Measurements from ENCODE around the gene CROCC.

Gene CROCC

GRCh38 chr1:16968372-16968771, 46.6 kb downstream of the CROCC start:
- DNase-seq (ENCODE audit: low spot score): no peak

DNA sequence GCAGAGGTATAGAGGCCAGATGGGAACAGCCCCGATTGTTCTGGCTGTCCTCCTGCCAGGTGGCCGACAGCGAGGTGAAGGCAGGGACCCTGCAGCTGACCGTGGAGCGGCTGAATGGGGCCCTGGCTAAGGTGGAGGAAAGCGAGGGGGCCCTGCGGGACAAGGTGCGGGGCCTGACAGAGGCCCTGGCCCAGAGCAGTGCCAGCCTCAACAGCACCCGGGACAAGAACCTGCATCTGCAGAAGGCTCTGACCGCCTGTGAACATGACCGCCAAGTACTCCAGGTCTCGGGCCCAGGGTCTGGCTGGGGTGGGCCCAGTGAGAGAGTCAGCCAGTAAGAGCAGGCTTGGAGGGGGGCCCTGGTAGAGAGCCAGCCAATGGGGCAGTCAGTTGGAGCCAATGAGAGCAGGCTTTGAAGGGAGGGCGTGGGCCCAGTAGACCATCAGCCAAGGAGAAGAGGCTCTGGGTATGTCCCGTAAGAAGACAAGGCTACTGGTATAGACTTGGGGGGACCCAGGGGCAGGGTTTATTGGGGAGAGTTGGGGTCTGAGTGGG, 47.4 kb downstream of the CROCC start:
- no peak for DNase-seq (ENCODE audit: low spot score)

DNA sequence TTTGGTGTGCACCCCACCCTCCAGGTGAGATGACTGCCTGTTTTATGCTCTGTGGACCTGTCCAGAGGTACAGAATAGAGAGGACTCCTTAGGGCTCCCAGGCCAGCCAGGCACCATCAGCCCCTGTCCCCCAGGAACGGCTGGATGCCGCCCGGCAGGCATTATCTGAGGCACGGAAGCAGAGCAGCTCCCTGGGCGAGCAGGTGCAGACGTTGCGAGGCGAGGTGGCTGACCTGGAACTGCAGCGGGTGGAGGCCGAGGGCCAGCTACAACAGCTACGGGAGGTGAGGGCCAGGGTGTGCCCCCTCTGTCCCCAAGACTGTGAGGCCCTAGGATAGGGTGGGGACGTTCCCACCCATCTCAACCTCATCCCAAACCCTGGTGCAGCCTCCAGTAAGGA, 47.9 kb downstream of the CROCC start:
- no peak for DNase-seq (ENCODE audit: low spot score)

GRCh38 chr1:16970132-16970910, 48.6 kb downstream of the CROCC start:
- no peak for DNase-seq (ENCODE audit: low spot score)

DNA sequence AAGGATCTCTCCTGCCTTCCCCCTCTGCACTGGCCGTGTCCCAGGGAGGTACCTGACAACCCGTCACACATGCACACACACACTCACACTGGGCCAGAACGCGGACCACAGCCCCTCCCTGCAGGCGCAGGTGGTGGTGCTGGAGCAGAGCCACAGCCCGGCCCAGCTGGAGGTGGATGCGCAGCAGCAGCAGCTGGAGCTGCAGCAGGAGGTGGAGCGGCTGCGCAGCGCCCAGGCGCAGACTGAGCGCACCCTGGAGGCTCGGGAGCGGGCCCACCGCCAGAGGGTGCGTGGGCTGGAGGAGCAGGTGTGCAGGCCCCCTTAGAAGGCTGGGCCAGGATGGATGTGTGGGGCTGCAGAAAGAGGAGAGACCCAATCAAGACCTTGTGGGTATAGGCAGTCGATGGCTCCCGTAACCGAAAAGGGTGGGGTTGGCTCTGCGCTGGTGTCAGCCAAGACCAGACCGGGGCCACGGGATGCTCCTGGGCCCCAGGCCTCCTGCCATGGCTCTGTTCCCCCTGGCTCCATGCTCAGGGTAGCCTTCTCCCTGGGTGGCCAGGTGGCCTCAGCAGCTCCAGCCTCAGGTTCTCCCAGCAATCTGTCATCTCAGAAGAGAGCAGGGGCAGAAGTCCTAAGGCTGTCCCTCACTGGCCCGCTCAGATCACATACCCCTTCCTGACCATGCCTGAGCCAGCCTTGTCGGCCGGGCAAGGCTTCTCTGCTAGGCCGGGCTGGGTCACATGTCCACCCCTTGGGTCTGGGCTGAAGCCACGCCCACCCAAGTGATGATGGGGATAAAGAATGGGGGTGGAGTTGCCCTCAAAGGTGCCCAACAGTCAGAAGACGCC, 49.8 kb downstream of the CROCC start:
- DNase-seq (ENCODE audit: low spot score): no peak

DNA sequence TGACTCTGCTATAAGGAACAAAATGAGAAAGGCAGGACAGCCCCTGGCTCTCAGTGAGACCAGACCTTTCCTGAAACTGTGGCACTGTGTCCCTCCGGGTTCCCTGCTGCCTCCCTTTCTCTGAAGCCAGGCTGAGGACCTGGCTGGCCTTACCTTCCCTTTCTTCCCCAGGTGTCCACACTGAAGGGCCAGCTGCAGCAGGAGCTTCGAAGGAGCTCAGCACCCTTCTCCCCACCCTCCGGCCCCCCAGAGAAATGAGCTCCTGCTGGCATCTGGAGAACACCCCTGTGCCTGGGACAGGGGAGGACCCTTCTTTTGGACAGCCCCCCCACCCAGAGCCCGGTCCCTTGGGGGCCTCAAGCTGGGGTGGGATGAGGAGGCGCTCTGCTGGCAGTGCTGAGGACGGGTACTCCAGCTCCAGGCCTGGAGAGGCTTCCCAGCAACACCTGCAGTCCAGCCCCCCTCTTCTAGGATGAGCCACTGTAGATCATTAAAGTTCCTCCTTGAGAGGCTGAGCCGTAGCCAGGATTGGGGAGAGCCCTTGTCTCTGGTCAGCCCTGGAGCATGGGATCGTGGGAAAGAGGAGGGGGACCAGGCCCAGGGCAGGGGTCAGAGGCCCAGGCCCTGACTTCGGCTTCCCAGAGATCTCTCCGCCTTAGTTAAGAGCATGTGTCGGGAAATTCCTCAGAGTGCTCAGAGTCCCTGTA, 50.6 kb downstream of the CROCC start:
- no peak for DNase-seq (ENCODE audit: low spot score)

DNA sequence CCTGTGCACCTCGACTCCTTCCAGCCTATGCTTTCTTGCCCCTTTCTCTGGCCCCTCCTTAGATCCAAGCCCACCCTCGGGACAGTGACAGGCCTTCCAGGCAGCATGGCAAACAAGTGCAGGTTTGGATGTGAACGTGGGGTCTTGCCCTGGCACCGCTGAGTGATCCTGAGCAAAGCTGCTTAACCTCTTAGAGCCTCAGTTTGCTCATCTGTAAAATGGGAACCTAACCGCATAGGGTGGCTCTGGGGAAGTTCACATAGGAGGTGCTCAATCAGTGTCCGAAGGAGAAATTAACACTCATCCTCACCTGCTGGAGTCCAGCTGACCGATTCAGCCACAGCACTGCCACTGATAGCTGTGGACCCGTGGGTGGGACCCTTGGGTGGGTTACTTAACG, 51.5 kb downstream of the CROCC start:
- no peak for DNase-seq (ENCODE audit: low spot score)

DNA sequence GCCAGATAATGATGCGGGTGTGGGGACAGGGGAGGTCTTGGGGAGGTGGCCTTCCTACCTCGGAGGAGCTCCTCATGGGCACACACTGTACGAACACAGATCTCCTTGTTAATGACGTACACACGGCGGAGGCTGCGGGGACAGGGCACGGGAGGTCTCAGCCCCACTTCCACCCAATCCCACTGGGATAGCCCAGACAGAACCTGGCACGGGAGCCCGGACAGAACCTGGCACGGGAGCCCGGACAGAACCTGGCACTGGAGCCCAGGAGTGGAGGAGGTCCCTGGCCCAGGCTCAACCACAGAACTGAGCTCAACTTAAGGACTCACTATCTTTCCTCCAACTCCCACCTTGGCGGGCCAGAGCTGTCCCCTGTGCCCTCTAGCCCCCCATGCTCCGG, 53.5 kb downstream of the CROCC start:
- no peak for DNase-seq (ENCODE audit: low spot score)

- no peak for DNase-seq (ENCODE audit: low spot score)
These were observed 54.1 kb downstream of the CROCC start for GRCh38 chr1:16975838-16976237.

DNA sequence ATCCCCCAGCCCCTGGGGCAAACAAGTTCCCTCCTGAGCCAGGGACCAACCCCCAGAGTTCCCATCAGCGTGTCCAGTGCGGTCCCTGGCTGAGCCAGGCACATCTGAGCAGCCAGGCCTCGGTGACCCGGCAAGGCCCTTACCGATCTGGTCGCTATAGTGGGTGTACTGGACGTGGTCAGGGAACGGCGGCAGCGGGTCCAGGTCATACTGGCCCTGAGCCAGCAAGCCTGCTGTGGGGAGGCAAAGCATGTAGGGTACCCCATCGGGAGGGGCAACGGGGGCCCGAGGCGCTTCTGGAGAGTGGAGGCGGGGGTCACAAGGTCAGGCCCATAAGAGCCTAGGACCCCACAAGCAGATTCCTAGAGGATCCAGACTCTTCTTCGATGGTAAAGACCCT, 55.2 kb downstream of the CROCC start:
- DNase-seq (ENCODE audit: low spot score): no peak

- DNase-seq (ENCODE audit: low spot score): no peak
These were observed 55.6 kb downstream of the CROCC start for GRCh38 chr1:16977377-16977776.

- DNase-seq (ENCODE audit: low spot score): no peak
These were observed 56.4 kb downstream of the CROCC start for GRCh38 chr1:16978139-16978538.

- DNase-seq (ENCODE audit: low spot score): no peak
These were observed 57.1 kb downstream of the CROCC start for GRCh38 chr1:16978567-16979474.

- DNase-seq (ENCODE audit: low spot score): no peak
These were observed 58.0 kb downstream of the CROCC start for GRCh38 chr1:16979475-16980327.

- DNase-seq (ENCODE audit: low spot score): no peak
These were observed 58.9 kb downstream of the CROCC start, which contains the start of gene MFAP2 for GRCh38 chr1:16980473-16981268. Gene MFAP2, minus strand, starts transcription at chr1:16980620. Its CDS starts 2,347 bp downstream, at chr1:16978273.

DNA sequence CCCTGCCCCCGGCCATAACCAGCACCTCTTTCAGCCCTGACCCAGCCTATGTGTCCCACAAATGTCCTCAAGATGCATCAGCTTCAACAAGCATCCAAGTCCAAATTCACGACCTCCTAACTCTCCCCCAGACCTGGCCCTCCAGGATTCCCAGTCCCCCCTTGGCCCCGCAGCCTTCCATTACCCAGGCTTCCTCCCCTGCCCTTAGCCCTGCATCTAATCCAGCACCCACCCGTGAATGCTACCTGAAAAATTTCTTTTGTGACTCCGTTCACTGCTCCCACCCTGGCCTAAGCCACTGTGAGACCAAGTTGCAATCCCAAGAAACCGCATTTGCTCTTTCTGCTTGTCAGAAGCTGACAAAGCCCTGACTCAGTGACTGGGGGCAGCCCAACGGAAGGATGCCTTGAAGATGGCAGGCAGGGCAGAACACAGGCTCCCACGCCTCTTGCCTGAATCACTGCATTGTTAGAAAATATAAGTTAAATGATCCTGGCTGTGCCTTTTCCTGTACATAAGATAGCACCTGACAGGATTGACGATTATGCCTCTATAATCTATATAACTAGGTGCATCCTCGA, 59.6 kb downstream of the CROCC start:
- no peak for DNase-seq (ENCODE audit: low spot score)

- DNase-seq (ENCODE audit: low spot score): no peak
These were observed 61.2 kb downstream of the CROCC start for GRCh38 chr1:16982902-16983301.

- no peak for DNase-seq (ENCODE audit: low spot score)
These were observed 61.9 kb downstream of the CROCC start for GRCh38 chr1:16983649-16984048.

DNA sequence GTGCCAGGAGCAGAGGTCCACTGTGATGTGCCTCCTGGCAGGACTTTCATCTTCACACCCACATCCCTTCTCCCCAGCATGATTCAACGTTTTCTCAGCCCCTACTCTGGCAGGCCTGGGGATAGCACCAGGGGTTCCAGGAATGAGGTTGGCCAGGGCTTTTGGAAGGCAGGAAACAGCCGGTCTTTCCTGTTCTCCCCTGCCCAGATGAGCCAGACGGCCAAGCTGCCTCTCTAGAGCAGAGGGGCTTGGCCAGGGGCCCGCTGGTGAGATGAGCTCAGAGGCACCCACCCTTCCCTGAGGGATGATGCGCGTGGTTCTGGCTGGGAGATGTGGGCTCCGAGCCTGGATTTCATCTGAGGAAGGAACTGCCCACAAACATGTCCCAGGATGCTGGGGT, 63.0 kb downstream of the CROCC start:
- no peak for DNase-seq (ENCODE audit: low spot score)
